GM20431 (cell line): ENCODE measurements around the gene MUC5B.
"Not testable (repeated sequence)": the region's sequence is repeated elsewhere in the genome, so short reads cannot be mapped to it uniquely, and the experiment has no call there.

Experiments
- in situ Hi-C: fragments of 300-500 bp; cut with MseI, MboI; formaldehyde crosslinking; loops from one replicate; pipeline ENCODE4 v1.15.0; 2020; ENCODE audit warnings: low sequenced_read_pairs; ENCODE audit not compliant: unreplicated experiment

The MUC5B gene

DNA sequence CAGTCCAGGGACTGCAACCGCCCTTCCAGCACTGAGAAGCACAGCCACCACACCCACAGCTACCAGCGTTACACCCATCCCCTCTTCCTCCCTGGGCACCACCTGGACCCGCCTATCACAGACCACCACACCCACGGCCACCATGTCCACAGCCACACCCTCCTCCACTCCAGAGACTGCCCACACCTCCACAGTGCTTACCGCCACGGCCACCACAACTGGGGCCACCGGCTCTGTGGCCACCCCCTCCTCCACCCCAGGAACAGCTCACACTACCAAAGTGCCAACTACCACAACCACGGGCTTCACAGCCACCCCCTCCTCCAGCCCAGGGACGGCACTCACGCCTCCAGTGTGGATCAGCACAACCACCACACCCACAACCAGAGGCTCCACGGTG, 19.9 kb downstream of the MUC5B start:
- in situ Hi-C loops, result not testable (repeated sequence)

DNA sequence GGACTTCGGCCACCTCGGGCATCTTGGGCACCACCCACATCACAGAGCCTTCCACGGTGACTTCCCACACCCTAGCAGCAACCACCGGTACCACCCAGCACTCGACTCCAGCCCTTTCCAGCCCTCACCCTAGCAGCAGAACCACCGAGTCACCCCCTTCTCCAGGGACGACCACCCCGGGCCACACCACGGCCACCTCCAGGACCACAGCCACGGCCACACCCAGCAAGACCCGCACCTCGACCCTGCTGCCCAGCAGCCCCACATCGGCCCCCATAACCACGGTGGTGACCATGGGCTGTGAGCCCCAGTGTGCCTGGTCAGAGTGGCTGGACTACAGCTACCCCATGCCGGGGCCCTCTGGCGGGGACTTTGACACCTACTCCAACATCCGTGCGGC, 20.7 kb downstream of the MUC5B start:
- in situ Hi-C loops, result not testable (repeated sequence)

DNA sequence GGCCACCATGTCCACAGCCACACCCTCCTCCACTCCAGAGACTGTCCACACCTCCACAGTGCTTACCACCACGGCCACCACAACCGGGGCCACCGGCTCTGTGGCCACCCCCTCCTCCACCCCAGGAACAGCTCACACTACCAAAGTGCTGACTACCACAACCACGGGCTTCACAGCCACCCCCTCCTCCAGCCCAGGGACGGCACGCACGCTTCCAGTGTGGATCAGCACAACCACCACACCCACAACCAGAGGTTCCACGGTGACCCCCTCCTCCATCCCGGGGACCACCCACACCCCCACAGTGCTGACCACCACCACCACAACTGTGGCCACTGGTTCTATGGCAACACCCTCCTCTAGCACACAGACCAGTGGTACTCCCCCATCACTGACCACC, 21.7 kb downstream of the MUC5B start:
- in situ Hi-C loops, result not testable (repeated sequence)

GRCh38 chr11:1245717-1246116, 22.9 kb downstream of the MUC5B start:
- in situ Hi-C loops, result not testable (repeated sequence)

GRCh38 chr11:1246301-1246700, 23.4 kb downstream of the MUC5B start:
- in situ Hi-C loops, result not testable (repeated sequence)

- in situ Hi-C loops, result not testable (repeated sequence)
Measured at GRCh38 chr11:1247026-1247425, 24.2 kb downstream of the MUC5B start.

DNA sequence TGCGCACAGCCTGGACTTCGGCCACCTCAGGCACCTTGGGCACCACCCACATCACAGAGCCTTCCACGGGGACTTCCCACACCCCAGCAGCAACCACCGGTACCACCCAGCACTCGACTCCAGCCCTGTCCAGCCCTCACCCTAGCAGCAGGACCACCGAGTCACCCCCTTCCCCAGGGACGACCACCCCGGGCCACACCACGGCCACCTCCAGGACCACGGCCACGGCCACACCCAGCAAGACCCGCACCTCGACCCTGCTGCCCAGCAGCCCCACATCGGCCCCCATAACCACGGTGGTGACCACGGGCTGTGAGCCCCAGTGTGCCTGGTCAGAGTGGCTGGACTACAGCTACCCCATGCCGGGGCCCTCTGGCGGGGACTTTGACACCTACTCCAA, 26.1 kb downstream of the MUC5B start:
- in situ Hi-C loops, result not testable (repeated sequence)

GRCh38 chr11:1250411-1250810, 27.5 kb downstream of the MUC5B start:
- in situ Hi-C loops, result not testable (repeated sequence)

DNA sequence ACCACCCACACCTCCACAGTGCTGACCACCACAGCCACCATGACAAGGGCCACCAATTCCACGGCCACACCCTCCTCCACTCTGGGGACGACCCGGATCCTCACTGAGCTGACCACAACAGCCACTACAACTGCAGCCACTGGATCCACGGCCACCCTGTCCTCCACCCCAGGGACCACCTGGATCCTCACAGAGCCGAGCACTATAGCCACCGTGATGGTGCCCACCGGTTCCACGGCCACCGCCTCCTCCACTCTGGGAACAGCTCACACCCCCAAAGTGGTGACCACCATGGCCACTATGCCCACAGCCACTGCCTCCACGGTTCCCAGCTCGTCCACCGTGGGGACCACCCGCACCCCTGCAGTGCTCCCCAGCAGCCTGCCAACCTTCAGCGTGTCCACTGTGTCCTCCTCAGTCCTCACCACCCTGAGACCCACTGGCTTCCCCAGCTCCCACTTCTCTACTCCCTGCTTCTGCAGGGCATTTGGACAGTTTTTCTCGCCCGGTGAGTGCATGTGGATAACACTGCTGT, 28.4 kb downstream of the MUC5B start:
- in situ Hi-C loops, result no loop called here

DNA sequence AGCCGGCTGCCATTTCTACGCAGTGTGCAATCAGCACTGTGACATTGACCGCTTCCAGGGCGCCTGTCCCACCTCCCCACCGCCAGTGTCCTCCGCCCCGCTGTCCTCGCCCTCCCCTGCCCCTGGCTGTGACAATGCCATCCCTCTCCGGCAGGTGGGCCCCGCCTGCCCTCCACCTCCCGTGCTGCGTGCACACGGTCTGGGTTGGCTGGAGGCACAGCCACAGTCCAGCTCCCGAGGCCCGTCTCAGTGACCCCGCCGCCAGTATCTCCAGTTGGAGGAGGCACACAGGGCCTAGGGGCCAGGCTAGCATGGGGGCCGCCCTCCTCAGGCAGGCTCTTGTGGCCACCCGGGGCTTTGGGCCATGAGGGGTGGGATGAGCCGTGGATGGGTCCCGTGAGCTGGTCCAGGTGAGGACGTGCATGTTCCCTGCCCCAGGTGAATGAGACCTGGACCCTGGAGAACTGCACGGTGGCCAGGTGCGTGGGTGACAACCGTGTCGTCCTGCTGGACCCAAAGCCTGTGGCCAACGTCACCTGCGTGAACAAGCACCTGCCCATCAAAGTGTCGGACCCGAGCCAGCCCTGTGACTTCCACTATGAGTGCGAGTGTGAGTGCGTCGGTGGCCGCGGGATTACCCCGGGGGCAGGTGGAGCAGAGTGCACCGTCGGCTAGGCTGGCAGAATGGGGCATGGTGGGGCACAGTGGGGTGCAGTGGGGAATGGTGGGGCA, 29.7 kb downstream of the MUC5B start:
- in situ Hi-C loops, result no loop called here

GRCh38 chr11:1253103-1253485, 30.2 kb downstream of the MUC5B start:
- in situ Hi-C loops, result no loop called here

GRCh38 chr11:1254086-1254648, 31.3 kb downstream of the MUC5B start:
- in situ Hi-C loops, result no loop called here

GRCh38 chr11:1254733-1255132, 31.9 kb downstream of the MUC5B start:
- in situ Hi-C loops, result no loop called here

DNA sequence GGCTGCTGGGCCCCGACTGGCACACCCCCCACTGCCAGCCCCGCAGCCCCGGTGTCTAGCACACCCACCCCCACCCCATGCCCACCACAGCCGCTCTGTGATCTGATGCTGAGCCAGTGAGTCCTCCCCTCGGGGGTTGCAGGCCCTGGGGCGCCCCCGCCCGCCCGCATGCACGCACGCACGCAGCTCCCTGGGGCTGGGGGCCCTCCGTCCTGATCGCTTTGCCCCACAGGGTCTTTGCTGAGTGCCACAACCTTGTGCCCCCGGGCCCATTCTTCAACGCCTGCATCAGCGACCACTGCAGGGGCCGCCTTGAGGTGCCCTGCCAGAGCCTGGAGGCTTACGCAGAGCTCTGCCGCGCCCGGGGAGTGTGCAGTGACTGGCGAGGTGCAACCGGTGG, 32.3 kb downstream of the MUC5B start:
- in situ Hi-C loops, result no loop called here

DNA sequence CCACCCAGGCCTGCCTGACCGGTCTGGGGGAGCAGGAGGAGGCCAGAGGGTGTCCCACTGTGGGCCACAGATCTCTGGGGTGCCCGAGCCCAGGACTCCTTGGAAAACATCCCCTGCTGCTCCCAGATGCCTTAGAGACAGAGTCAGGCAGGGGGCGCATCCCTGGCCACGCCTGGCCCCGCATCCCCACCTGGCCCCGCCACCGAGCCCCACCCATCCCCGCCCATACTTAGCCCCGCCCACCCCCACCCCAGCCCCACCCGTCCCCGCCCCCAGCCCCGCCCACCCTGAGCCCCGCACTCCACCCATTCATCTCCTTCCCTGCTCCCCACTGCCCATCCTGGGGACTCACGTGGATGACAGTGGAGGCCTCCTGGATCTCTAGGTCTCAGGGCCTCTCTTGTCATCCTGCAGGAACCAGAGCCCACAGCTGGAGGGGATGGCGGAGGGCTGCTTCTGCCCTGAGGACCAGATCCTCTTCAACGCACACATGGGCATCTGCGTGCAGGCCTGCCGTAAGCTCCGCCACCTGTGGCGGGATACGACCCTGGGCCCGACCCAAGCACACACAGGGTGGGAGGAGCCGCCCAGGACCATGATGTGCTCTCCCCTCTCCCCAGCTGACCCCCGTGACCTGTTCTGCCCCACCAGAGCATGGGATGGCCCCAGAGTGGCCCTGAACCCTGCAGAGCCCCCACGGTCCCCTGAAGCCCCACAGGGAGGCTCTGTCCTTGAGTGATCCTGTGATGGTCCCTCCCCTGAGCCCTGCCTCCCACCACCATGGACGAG, 33.6 kb downstream of the MUC5B start:
- in situ Hi-C loops, result no loop called here

GRCh38 chr11:1257366-1257765, 34.5 kb downstream of the MUC5B start:
- in situ Hi-C loops, result no loop called here

- in situ Hi-C loops, result no loop called here
Measured at GRCh38 chr11:1257916-1258315, 35.0 kb downstream of the MUC5B start.

DNA sequence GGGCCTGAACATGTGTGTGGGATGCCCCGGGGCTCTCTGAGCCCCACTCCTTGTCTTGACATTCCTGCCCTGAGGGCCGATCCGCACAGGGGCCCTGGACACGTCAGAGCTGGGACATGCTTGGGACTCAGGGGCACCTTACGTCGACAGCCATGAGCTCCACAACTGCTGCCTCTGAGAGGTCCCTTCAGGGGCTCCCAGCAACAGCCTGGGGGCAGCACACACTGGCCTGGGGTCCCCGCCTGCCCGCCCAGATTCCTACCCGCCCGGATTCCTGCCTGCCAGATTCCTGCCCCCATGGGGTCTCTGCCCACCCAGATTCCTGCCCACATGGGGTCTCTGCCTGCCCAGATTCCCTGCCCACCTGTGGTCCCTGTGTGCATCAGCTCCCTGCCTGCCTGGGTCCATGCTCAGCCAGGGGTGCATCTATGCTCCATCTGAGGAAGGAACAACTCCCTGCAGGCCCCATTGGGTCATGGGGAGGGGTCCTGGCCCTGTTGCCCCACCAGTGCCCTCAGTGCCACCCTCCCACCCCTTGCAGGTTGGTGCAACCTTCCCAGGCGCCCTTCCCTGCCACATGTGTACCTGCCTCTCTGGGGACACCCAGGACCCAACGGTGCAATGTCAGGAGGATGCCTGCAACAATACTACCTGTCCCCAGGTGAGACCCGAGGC, 35.7 kb downstream of the MUC5B start:
- in situ Hi-C loops, result no loop called here

- in situ Hi-C loops, result no loop called here
Measured at GRCh38 chr11:1259076-1259461, 36.2 kb downstream of the MUC5B start.

DNA sequence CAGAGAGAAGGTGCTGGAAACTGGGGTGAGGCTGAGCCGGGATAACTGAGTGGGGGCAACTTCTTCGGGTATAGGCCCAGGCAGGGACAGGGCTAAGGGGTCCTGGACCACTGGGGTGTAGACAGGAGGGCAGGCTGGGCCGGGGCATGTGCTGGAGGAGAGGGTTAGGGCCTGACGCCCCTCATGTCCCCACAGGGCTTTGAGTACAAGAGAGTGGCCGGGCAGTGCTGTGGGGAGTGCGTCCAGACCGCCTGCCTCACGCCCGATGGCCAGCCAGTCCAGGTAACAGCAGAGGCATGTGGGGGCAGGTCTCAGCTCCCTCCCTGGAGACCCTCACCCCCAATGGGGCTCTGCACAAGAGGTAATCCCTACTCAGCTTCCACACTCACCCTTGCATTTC, 36.7 kb downstream of the MUC5B start:
- in situ Hi-C loops, result no loop called here
